PFSK-1 (cell line): ENCODE results near the gene MICALL2.

Experiments
- FOXP2 ChIP-seq: optimal IDR thresholded peaks from 2 replicates; pipeline ENCODE3; 2011; ENCODE audit warnings: borderline replicate concordance, control low read depth, inconsistent platforms; ENCODE audit not compliant: insufficient read depth; ENCODE audit errors: extremely low read length, extremely low read depth
- POLR2AphosphoS5 ChIP-seq: IDR thresholded peaks from 2 replicates; pipeline ENCODE4 v1.6.1; 2012; ENCODE audit warnings: low read depth, mild to moderate bottlenecking, control low read depth, low read length, moderate library complexity
- SIN3A ChIP-seq: IDR thresholded peaks from 2 replicates; pipeline ENCODE4 v1.6.1; 2012; ENCODE audit warnings: mild to moderate bottlenecking, low read length, moderate library complexity, borderline replicate concordance; ENCODE audit not compliant: insufficient read depth
- TAF1 ChIP-seq: IDR thresholded peaks from 2 replicates; pipeline ENCODE4 v1.6.1; 2012; ENCODE audit warnings: low read length, control low read depth, borderline replicate concordance; ENCODE audit not compliant: insufficient read depth
- TF ChIP-seq, protein P1 (sequence below), 2 experiments: IDR thresholded peaks; 2 replicates each; pipeline versions ENCODE4 v1.6.1 to v1.8.0; 2011 to 2012; ENCODE audit warnings: low read depth in 2 of 2, low read length in 2 of 2, control low read depth in 1 of 2, inconsistent platforms in 1 of 2, mild to moderate bottlenecking in 1 of 2, moderate library complexity in 1 of 2; ENCODE audit not compliant: insufficient read depth in 1 of 2

Gene MICALL2

DNA sequence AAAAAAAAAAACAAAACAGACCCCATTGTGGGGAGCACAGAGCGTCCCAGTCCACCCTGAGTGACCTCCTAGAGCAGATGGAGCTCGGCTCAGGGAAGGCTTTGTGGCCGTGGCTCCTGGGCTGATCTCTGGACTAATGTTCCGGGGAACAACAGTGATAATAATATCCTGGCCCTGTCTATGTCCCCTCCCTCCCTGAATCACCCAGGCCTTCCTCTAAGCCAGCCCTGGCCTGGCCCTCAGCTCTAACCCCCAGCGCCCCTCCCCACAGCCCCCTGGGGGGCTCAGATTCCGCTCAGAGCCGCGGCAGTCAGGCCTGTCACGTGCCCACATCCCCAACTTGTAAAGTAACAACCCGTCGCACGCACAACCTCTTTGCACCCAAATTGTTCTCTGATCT is 48.3 kb downstream of the MICALL2 start:
- no peak for TF ChIP-seq SIN3A

DNA sequence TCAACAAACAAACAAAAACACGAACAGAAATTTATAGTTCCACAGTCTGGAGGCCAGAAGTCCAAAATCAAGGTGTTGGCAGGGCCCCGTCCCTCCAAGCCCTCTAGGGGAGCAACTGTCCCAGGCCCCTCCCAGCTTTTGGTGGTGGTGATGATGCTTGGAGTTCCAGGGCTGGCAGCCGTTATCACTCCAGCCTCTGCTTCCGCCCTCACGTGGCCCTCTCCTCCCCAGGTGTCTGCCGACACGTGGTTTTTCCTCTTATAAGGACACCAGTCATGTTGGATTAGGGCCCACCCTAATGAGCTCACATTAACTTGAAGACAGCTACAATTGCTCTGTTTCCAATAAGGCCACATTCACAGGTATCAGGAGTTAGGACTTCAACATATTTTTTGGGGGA is 49.7 kb downstream of the MICALL2 start:
- TF ChIP-seq, protein P1, sequence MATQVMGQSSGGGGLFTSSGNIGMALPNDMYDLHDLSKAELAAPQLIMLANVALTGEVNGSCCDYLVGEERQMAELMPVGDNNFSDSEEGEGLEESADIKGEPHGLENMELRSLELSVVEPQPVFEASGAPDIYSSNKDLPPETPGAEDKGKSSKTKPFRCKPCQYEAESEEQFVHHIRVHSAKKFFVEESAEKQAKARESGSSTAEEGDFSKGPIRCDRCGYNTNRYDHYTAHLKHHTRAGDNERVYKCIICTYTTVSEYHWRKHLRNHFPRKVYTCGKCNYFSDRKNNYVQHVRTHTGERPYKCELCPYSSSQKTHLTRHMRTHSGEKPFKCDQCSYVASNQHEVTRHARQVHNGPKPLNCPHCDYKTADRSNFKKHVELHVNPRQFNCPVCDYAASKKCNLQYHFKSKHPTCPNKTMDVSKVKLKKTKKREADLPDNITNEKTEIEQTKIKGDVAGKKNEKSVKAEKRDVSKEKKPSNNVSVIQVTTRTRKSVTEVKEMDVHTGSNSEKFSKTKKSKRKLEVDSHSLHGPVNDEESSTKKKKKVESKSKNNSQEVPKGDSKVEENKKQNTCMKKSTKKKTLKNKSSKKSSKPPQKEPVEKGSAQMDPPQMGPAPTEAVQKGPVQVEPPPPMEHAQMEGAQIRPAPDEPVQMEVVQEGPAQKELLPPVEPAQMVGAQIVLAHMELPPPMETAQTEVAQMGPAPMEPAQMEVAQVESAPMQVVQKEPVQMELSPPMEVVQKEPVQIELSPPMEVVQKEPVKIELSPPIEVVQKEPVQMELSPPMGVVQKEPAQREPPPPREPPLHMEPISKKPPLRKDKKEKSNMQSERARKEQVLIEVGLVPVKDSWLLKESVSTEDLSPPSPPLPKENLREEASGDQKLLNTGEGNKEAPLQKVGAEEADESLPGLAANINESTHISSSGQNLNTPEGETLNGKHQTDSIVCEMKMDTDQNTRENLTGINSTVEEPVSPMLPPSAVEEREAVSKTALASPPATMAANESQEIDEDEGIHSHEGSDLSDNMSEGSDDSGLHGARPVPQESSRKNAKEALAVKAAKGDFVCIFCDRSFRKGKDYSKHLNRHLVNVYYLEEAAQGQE (IDR thresholded peaks at IDR 0.05; ENCODE audit: insufficient read depth in 1 of 2, low read depth in 2 of 2, low read length in 2 of 2), result no peak
- TF ChIP-seq SIN3A, result no peak
- TF ChIP-seq TAF1, result no peak
- no peak for TF ChIP-seq POLR2AphosphoS5
- no peak for TF ChIP-seq FOXP2

DNA sequence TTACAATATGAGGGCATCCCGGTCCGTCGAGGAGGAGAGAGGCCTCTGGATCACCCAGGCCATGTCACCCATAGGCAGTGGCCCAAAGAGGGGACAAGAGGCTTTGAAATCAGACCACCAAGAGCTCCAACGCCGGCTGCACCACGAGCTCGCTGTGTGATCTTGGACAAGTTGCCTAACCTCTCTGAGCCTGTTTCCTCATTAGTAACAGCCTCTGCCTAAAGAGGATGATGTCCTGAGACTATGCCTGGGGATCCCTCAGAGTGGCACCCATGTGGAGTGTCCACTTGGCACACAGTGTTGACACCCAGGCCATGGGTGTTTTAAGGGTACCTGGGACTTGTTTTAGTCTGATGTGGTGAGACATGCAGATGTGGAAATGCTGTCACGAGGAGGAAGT is 50.8 kb downstream of the MICALL2 start:
- TF ChIP-seq FOXP2 (no peak), POLR2AphosphoS5 (no peak), TAF1 (no peak), SIN3A (no peak)
- TF ChIP-seq, protein P1 (IDR thresholded peaks at IDR 0.05; ENCODE audit: insufficient read depth in 1 of 2, low read depth in 2 of 2, low read length in 2 of 2), result no peak

DNA sequence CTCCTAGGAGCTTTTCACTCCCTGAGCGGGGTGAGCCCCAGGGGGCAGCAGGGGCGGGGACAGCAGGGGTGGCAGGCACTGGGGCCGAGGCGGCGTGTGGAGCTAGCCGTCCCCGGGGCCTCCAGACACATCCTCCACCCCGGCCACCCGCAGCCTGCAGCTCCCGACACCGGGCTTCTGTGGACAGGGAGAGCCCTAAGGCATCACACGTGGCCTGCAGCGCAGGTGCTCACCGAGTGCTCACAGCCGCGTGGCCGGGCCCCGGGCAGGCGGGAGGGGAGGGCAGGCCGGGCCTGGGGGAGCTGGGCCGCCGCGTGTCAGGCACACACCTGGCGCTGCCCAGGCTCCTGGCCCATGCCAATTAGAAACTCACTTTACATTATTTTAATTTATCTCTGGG is 51.4 kb downstream of the MICALL2 start:
- TF ChIP-seq, protein P1 (IDR thresholded peaks at IDR 0.05; ENCODE audit: insufficient read depth in 1 of 2, low read depth in 2 of 2, low read length in 2 of 2), result no peak
- TF ChIP-seq SIN3A (no peak), FOXP2 (no peak), TAF1 (no peak), POLR2AphosphoS5 (no peak)

DNA sequence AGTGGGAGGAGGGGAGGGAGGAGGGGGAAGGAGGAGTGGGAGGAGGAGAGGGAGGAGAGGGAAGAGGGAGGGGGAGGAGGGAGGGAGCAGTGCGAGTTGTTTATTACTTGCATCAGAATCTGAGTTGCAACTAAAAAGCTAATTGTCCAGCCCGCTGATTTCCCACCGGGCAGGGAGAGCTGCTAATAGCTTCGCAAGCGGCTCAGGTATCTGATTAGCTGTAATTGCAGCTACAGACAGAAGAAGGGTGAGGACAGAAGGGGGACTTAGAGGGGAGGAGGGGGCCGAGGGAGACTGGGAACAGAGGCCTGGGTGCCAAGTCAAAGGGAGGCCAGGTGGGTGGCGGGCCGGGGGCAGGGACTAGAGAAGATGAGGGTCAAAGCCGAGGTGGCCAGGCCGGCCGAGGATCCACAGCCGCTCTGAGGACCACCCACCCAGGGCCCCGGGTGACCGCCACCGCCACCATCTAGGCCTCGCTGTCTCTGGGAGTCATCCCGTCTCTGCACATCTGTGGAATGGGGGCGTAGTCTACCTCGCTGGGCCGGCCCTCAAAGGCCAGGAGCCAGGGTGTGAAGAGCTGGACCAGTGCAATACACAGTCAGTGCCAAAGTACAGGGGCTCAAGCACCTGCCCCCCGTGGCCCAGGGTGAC is 54.2 kb downstream of the MICALL2 start:
- no peak for TF ChIP-seq SIN3A

DNA sequence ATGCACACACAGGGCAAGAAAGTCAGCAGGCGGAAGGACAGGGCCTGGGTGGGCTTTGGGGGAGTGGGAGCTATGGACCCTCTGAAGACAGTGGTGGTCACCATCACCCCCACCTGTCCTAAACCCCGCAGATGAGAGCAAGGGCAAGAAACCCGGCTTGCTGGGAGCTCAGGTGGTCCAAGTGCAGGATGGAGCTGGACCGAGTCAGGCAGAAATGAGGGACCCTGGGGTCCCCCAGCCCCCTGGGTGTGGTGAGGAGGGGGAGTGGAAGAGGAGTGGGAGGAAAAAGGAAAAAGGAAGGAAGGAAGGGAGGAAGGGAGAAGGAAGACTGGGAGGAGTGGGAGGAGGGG is 54.8 kb downstream of the MICALL2 start:
- TF ChIP-seq TAF1 (no peak), SIN3A (no peak), FOXP2 (no peak), POLR2AphosphoS5 (no peak)
- TF ChIP-seq, protein P1 (IDR thresholded peaks at IDR 0.05; ENCODE audit: insufficient read depth in 1 of 2, low read depth in 2 of 2, low read length in 2 of 2), result no peak
